K562 (cell line): ENCODE measurements around the gene FMC1.

Experiments
- MAFG ChIP-seq: fragments of 450-650 bp; conservative IDR thresholded peaks from 2 replicates; pipeline ENCODE4 v1.6.1; 2016; ENCODE audit warnings: missing genetic modification characterization, missing compliant biosample characterization
- RAD21 ChIP-seq, 2 experiments: fragments of 250-450 bp in 1 of 2; fragments of 450-650 bp in 1 of 2; sonication (Bioruptor Pico) in 1 of 2; formaldehyde crosslinking in 1 of 2; IDR thresholded peaks in 1 of 2; conservative IDR thresholded peaks in 1 of 2; 2 replicates each; pipeline versions ENCODE4 v1.4.0 to v1.8.0; 2020 to 2022; ENCODE audit warnings: mild to moderate bottlenecking in 2 of 2, moderate library complexity in 1 of 2
- ZNF175 ChIP-seq: fragments of 200-800 bp; sonication (Bioruptor generic); IDR thresholded peaks from 2 replicates; pipeline ENCODE4 v1.6.1; 2016; ENCODE audit warnings: low read depth, mild to moderate bottlenecking, missing genetic modification characterization, missing compliant biosample characterization
- TF ChIP-seq, protein P1 (sequence below), 3 experiments: IDR thresholded peaks in 2 of 3; conservative IDR thresholded peaks in 1 of 3; 2 replicates each; pipeline ENCODE4 v1.5.1; 2011 to 2012; ENCODE audit warnings: low read length in 3 of 3, mild to moderate bottlenecking in 3 of 3, control low read depth in 2 of 3, improper control_type of control experiment in 1 of 3, inconsistent platforms in 1 of 3, low read depth in 1 of 3, mixed read lengths in 1 of 3, moderate library complexity in 1 of 3; ENCODE audit not compliant: insufficient read depth in 2 of 3
- TF ChIP-seq, protein P2 (sequence below): fragments of 450-650 bp; IDR thresholded peaks from 2 replicates; pipeline ENCODE4 v1.6.1; 2018; ENCODE audit warnings: mild to moderate bottlenecking, low read depth; ENCODE audit not compliant: partially characterized antibody

- TF ChIP-seq ZNF175 (CRISPR knock-in tag) = no peak
- TF ChIP-seq, protein P1, sequence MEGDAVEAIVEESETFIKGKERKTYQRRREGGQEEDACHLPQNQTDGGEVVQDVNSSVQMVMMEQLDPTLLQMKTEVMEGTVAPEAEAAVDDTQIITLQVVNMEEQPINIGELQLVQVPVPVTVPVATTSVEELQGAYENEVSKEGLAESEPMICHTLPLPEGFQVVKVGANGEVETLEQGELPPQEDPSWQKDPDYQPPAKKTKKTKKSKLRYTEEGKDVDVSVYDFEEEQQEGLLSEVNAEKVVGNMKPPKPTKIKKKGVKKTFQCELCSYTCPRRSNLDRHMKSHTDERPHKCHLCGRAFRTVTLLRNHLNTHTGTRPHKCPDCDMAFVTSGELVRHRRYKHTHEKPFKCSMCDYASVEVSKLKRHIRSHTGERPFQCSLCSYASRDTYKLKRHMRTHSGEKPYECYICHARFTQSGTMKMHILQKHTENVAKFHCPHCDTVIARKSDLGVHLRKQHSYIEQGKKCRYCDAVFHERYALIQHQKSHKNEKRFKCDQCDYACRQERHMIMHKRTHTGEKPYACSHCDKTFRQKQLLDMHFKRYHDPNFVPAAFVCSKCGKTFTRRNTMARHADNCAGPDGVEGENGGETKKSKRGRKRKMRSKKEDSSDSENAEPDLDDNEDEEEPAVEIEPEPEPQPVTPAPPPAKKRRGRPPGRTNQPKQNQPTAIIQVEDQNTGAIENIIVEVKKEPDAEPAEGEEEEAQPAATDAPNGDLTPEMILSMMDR (IDR thresholded peaks at IDR 0.05 in 2 of 3, conservative IDR thresholded peaks at IDR 0.05 in 1 of 3; ENCODE audit: insufficient read depth in 2 of 3, low read depth in 1 of 3, low read length in 3 of 3) = no peak
- TF ChIP-seq MAFG (tag) = no peak
- TF ChIP-seq, protein P2, sequence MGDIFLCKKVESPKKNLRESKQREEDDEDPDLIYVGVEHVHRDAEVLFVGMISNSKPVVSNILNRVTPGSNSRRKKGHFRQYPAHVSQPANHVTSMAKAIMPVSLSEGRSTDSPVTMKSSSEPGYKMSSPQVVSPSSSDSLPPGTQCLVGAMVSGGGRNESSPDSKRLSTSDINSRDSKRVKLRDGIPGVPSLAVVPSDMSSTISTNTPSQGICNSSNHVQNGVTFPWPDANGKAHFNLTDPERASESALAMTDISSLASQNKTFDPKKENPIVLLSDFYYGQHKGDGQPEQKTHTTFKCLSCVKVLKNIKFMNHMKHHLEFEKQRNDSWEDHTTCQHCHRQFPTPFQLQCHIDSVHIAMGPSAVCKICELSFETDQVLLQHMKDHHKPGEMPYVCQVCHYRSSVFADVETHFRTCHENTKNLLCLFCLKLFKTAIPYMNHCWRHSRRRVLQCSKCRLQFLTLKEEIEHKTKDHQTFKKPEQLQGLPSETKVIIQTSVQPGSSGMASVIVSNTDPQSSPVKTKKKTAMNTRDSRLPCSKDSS = no peak
- no peak for TF ChIP-seq RAD21 (CRISPR knock-in tag; conservative IDR thresholded peaks at IDR 0.05 in 1 of 2, IDR thresholded peaks at IDR 0.05 in 1 of 2)
Measured at GRCh38 chr7:139351027-139351426, 9.9 kb downstream of the FMC1 start.
